ENCODE data around the gene GPR153.

GRCh38 chr1:6287431-6287886 lies 26.6 kb upstream of the GPR153 start:
- TF ChIP-seq, protein P1, sequence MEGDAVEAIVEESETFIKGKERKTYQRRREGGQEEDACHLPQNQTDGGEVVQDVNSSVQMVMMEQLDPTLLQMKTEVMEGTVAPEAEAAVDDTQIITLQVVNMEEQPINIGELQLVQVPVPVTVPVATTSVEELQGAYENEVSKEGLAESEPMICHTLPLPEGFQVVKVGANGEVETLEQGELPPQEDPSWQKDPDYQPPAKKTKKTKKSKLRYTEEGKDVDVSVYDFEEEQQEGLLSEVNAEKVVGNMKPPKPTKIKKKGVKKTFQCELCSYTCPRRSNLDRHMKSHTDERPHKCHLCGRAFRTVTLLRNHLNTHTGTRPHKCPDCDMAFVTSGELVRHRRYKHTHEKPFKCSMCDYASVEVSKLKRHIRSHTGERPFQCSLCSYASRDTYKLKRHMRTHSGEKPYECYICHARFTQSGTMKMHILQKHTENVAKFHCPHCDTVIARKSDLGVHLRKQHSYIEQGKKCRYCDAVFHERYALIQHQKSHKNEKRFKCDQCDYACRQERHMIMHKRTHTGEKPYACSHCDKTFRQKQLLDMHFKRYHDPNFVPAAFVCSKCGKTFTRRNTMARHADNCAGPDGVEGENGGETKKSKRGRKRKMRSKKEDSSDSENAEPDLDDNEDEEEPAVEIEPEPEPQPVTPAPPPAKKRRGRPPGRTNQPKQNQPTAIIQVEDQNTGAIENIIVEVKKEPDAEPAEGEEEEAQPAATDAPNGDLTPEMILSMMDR (IDR thresholded peaks at IDR 0.05): no peak
- TF ChIP-seq POLR2A (IDR thresholded peaks at IDR 0.05): no peak
